ENCODE data around the gene UBN1.

UBN1 gene

DNA sequence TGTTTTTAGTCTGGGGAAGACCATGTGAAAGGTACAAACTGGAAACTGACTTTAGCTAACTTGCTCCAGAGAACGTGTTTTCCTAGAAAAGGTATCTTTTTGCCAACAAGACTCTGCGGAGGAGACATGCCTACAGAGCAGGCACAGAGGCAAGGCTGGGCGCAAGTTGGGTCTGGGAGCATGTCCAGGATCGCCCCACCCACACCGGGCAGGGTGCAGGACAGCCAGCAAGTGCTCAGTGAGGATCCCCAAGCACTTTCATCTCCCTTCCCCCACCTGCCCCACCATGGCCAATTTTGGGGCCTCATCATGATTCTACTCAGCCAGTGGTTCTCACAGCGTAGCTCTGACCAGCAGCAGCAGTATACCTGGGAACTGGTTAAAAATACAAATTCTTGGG, 26.6 kb upstream of the UBN1 start:
- no peak for FAIRE-seq
- no peak for DNase-seq (ENCODE audit: low spot score)

GRCh38 chr16:4825196-4825595, 22.1 kb upstream of the UBN1 start:
- DNase-seq (ENCODE audit: low spot score): no peak

DNA sequence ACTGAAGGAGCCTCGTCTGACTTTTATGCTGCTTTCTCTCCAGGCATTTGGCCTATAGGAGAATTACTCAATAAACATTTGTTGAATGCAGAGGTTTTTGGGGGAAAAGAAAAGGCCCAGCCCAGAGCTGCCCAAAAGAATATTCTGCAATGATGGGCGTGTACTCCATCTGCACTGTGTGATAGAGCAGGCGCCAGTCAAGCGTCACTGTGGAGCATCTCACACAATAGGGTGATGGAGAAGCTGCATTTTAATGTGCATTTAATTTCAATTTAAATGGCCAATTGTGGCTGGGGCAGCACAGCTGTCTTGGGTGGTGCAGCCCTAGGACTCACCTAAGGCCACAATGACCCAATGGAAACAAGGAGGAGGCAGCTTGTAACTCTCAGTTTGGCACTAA, 20.8 kb upstream of the UBN1 start:
- DNase-seq (ENCODE audit: low spot score) (no peak), FAIRE-seq (no peak)

More at GRCh38 chr16:4825196-4825595, 22.1 kb upstream of the UBN1 start:
- peak; percentile 40 for FAIRE-seq

DNA sequence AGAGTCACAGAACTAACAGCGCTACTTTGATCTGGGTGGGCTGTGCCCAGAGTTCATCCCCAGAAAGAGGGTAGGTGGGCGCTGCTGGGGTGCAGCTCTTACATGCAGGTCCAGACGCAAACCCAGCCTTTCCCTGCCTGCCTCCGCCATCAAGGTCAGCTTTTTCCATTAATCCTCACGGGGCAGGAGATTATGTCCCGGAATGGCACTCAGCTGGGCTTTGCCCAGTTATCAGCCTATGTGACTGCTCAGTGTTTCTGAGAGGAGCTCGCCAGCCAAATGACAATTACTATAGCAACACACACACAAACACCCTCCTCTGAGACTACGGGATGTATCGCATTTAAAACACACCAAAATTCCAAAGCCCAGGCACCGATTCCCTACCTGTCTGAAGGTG, 20.3 kb upstream of the UBN1 start:
- FAIRE-seq: no peak
- no peak for DNase-seq (ENCODE audit: low spot score)

- DNase-seq (ENCODE audit: low spot score) (no peak), FAIRE-seq (no peak)
These were observed 18.5 kb upstream of the UBN1 start for GRCh38 chr16:4828567-4829321.

GRCh38 chr16:4830408-4830807, 16.9 kb upstream of the UBN1 start:
- FAIRE-seq: no peak

DNA sequence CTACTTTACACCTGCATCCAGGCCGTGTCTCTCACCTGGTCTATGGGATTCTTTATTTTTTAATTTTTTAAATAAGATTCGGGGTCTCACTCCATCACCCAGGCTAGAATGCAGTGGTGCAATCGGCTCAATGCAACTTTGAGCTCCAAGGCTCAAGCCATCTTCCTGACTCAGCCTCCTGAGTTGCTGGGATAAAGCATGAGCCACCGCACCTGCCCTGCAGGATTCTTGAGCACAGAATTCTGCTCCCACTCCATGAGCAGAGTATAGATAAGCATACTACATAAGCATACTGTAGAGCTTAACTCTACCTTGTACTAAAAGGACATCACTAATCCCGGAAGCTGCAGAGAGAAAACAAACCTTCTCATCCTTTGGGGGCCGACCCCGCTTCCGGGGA, 15.7 kb upstream of the UBN1 start:
- DNase-seq (ENCODE audit: low spot score): no peak
- no peak for FAIRE-seq

More at GRCh38 chr16:4830408-4830807, 16.9 kb upstream of the UBN1 start:
- DNase-seq (ENCODE audit: low spot score): no peak

GRCh38 chr16:4832698-4833343, 14.5 kb upstream of the UBN1 start:
- no peak for DNase-seq (ENCODE audit: low spot score)
- FAIRE-seq: no peak

DNA sequence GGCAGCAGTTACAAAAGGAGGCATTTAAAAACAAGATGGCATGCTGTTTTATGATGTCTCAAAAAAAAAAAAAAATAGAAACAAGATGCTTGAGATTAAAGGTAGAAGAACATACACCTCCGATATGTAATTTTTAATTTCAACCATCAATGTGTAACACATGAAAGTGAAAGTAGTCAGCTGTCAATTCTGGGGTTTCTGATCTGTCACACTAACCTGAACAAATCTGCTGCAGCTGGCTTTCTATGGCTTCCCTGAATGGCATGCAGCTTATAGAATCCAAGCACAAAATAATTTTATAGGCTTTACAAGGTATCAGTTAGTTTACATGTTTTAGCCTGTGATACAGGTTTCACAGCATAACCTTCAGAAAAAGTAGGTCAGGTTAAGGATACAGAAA, 13.7 kb upstream of the UBN1 start:
- FAIRE-seq (no peak), DNase-seq (ENCODE audit: low spot score) (no peak)

DNA sequence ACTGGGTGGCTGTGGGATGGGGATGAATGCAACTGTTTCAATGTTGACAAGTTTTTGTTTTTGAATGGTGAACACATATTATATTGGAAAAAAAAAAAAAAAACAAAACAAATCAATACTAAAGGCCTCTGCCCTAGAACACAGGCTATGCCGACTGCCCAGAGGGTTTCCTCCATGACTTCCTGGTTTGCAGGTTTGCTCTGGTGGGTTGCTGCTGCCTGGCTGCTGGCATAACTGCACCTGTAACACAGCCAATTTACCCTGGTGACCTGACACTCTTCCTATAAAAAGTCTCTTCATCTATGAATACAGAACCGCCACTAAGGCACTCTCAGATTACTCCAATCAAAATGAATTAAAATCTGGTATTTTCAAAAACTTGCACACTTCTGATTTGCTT, 10.6 kb upstream of the UBN1 start:
- DNase-seq (ENCODE audit: low spot score) (no peak), FAIRE-seq (no peak)

DNA sequence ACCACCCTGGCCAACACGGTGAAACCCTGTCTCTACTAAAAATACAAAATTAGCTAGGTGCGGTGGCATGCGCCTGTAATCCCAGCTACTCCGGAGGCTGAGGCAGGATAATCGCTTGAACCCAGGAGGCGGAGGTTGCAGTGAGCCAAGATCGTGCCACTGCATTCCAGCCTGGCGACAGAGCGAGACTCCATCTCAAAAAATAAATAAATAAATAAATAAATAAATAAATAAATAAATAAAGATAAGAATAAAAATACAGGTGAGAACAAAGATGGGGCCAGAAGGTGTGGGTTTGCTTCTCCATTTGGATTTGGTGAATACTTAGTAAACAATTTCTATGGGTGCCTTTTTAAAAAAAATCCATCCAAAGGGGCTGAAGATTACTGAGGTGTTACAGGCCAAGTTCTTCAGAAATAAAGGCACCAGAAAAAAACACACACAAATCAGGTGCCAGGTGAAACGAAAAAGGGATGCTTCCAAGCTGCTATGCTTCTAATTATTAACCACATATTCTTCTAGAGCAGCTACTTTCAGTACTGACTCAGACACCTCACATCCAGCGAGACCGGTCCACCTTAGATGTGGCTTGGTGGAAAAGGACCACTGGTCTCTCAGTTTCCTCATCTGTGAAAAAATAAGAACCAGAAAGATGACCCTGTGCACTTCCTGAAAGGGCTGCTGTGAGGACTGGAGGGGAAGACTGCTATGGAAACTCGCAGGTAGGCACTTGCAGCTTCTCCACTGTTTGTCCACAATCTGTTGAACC, 9.4 kb upstream of the UBN1 start:
- DNase-seq (ENCODE audit: low spot score) (no peak), FAIRE-seq (no peak)

GRCh38 chr16:4839942-4840341, 7.3 kb upstream of the UBN1 start:
- no peak for DNase-seq (ENCODE audit: low spot score)
- FAIRE-seq: no peak

DNA sequence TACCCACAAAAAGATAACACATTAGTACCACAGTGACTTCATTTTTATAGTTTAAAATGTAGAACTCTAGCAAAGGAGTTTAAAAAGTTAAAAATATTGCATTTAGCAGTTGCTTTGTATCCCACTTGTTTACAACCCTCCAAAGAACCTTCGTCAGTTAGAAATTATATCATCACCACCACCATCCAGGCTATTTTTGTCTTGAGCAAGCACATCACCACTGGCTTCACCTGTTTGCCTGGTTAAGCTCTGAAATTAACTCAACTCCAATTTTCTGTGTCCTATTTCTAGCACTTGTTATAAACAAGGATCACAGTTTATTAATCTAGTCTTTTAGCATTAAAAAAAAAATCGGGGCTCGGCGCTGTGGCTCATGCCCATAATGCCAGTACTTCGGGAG, 6.3 kb upstream of the UBN1 start:
- FAIRE-seq (no peak), DNase-seq (ENCODE audit: low spot score) (no peak)

DNA sequence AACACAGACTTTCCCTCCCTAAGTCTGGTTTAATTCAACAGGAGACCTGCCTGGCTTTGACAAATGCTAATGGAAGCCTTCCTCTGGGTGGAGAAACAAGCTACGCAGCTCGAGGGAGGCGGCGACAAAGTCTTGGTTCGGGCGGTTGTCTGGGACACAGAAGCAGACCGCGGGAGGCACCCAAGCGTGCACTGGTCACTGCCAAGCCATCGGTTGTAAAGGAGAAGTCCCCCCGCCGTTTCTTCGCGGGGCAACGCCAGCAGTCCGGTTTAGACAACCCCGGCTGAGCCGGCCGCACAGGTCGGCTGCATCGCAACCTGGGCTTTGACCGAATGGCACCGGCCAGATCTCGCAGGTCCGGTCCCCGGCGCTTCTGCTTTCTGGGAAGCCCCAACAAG, 779 bp upstream of the UBN1 start:
- FAIRE-seq (no peak), DNase-seq (ENCODE audit: low spot score) (peak; percentile 18)

GRCh38 chr16:4847774-4848587, 700 bp downstream of the UBN1 start:
- FAIRE-seq (no peak), DNase-seq (ENCODE audit: low spot score) (peak; percentile 41)

DNA sequence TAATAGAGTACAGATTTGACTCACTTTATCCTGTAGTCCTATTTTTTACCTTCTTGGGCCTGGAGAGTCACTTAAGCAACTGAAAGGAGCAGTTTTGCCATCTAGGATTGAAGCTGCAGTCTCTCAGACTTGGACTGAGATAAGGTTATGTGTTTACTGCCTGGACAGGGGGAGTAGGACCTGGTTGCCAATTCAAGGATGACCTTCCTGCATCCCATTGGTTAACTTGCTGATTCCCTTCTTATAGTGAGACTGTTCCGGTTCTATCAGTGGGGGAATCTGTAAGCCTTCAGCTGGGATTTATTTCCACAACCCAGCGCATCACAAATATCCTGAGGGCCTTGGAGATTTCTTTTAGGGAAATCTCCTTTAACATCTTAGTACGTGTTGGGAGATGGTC, 2.9 kb downstream of the UBN1 start:
- no peak for FAIRE-seq

GRCh38 chr16:4852221-4852872, 5.1 kb downstream of the UBN1 start:
- FAIRE-seq: no peak
- DNase-seq (ENCODE audit: low spot score): no peak

More for the DNA sequence above, 2.9 kb downstream of the UBN1 start:
- DNase-seq (ENCODE audit: low spot score): no peak

DNA sequence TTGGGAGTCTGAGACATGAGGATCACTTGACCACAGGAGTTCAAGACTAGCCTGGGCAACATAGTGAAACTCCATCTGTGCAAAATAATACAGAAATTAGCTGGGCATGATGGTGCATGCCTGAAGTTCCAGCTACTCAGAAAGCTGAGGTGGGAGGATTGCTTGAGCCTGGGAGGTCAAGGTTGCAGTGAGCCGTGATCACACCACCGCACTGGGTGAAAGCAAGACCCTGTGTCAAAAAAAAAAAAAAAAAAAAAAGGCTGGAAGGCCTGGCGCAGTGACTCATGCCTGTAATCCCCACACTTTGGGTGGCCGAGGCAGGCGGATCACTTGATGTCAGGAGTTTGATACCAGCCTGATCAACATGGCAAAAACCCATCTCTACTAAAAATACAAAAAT, 8.1 kb downstream of the UBN1 start:
- DNase-seq (ENCODE audit: low spot score) (no peak), FAIRE-seq (no peak)

- FAIRE-seq: no peak
- no peak for DNase-seq (ENCODE audit: low spot score)
These were observed 8.5 kb downstream of the UBN1 start for GRCh38 chr16:4855804-4856203.

DNA sequence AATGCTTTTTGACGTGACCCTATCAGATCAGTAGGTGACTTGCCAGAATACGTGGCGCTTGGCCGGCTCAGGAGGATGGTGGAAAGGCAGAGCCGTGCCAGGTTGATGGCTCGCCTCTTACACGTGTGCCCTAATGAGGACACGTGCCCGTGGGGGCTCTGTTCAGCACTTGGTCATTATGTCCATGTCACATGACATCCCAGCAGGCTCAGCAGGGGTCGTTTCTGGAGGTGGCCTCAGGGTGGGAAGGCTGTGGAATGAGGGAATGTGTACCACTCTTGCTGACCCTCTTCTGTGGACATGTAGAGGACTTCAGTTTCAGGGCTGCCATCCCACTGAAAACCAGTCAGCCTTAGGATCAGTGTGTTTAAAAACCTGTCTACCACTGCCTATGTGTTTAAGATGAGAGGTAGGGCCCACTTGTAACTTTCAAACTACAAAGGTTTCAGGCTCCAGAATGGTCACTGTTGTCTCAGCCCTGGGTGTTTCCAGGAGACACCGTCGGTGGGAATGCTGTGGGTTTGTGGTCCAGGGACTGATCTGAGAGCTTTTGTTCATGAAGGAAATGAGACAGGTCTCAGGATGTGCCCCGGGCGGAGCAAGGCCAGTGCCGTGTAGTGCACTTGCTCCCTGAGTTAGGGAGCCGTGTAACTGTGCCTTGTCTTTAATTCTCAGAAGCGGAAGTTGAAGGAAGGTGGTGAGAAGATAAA, 12.1 kb downstream of the UBN1 start:
- no peak for DNase-seq (ENCODE audit: low spot score)

More for the DNA sequence above, 12.1 kb downstream of the UBN1 start:
- FAIRE-seq: no peak
